ENCODE data around the gene COL28A1.
"Not testable (repeated sequence)": the region's sequence is repeated elsewhere in the genome, so short reads cannot be mapped to it uniquely, and the experiment has no call there.

Gene COL28A1

GRCh38 chr7:7479275-7479805 lies 56.3 kb downstream of the COL28A1 start:
- H3K27me3 ChIP-seq (replicated peaks; ENCODE audit: control insufficient read depth, insufficient read depth, low read length): no peaks in the 10 kb centered on the region
- TF ChIP-seq, protein P1, sequence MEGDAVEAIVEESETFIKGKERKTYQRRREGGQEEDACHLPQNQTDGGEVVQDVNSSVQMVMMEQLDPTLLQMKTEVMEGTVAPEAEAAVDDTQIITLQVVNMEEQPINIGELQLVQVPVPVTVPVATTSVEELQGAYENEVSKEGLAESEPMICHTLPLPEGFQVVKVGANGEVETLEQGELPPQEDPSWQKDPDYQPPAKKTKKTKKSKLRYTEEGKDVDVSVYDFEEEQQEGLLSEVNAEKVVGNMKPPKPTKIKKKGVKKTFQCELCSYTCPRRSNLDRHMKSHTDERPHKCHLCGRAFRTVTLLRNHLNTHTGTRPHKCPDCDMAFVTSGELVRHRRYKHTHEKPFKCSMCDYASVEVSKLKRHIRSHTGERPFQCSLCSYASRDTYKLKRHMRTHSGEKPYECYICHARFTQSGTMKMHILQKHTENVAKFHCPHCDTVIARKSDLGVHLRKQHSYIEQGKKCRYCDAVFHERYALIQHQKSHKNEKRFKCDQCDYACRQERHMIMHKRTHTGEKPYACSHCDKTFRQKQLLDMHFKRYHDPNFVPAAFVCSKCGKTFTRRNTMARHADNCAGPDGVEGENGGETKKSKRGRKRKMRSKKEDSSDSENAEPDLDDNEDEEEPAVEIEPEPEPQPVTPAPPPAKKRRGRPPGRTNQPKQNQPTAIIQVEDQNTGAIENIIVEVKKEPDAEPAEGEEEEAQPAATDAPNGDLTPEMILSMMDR (IDR thresholded peaks at IDR 0.05; ENCODE audit: insufficient read depth, low read length, poor library complexity, severe bottlenecking): no peak
- no peaks in the 10 kb centered on the region for H3K36me3 ChIP-seq (ENCODE audit: control insufficient read depth, insufficient read depth, low read length)
- no peak overlapping the region for H3K4me3 ChIP-seq (replicated peaks; ENCODE audit: low read depth, low read length)
- DNase-seq (ENCODE audit: extremely low read depth, insufficient read length): no peak

GRCh38 chr7:7478569-7478968 lies 57.1 kb downstream of the COL28A1 start:
- H3K36me3 ChIP-seq (ENCODE audit: control insufficient read depth, insufficient read depth, low read length): no peaks in the 10 kb centered on the region
- TF ChIP-seq, protein P1 (IDR thresholded peaks at IDR 0.05; ENCODE audit: insufficient read depth, low read length, poor library complexity, severe bottlenecking): no peak

DNA sequence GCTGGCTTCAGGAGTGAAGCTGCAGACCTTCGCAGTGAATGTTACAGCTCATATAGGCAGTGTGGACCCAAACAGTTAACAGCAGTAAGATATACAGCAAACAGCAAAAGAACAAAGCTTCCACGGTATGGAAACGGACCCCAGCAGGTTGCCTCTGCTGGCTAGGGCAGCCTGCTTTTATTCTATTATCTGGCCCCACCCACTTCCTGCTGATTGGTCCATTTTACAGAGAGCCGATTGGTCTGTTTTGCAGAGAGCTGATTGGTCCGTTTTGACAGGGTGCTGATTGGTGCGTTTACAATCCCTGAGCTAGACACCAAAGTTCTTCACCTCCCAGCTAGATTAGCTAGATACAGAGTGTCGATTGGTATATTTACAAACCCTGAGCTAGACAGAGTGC lies 58.0 kb downstream of the COL28A1 start:
- not testable (repeated sequence) for H3K4me3 ChIP-seq (replicated peaks; ENCODE audit: low read depth, low read length); H3K27me3 ChIP-seq (replicated peaks; ENCODE audit: control insufficient read depth, insufficient read depth, low read length); DNase-seq (ENCODE audit: extremely low read depth, insufficient read length); H3K36me3 ChIP-seq (ENCODE audit: control insufficient read depth, insufficient read depth, low read length)

More at GRCh38 chr7:7478569-7478968, 57.1 kb downstream of the COL28A1 start:
- no peak for DNase-seq (ENCODE audit: extremely low read depth, insufficient read length)
- Histone ChIP-seq H3K27me3 (replicated peaks; ENCODE audit: control insufficient read depth, insufficient read depth, low read length) (no peaks in the 10 kb centered on the region), H3K4me3 (replicated peaks; ENCODE audit: low read depth, low read length) (no peak overlapping the region)

GRCh38 chr7:7476381-7476780 lies 59.3 kb downstream of the COL28A1 start:
- TF ChIP-seq, protein P1 (IDR thresholded peaks at IDR 0.05; ENCODE audit: insufficient read depth, low read length, poor library complexity, severe bottlenecking): no peak
- Histone ChIP-seq H3K4me3 (replicated peaks; ENCODE audit: low read depth, low read length) (no peak overlapping the region), H3K36me3 (ENCODE audit: control insufficient read depth, insufficient read depth, low read length) (no peaks in the 10 kb centered on the region), H3K27me3 (replicated peaks; ENCODE audit: control insufficient read depth, insufficient read depth, low read length) (no peaks in the 10 kb centered on the region)
- no peak for DNase-seq (ENCODE audit: extremely low read depth, insufficient read length)

- Histone ChIP-seq H3K4me3 (replicated peaks; ENCODE audit: low read depth, low read length) (no peak overlapping the region), H3K27me3 (replicated peaks; ENCODE audit: control insufficient read depth, insufficient read depth, low read length) (no peaks in the 10 kb centered on the region), H3K36me3 (ENCODE audit: control insufficient read depth, insufficient read depth, low read length) (no peaks in the 10 kb centered on the region)
- DNase-seq (ENCODE audit: extremely low read depth, insufficient read length): no peak
- TF ChIP-seq, protein P1 (IDR thresholded peaks at IDR 0.05; ENCODE audit: insufficient read depth, low read length, poor library complexity, severe bottlenecking): no peak
Measured at GRCh38 chr7:7475601-7476000, 60.1 kb downstream of the COL28A1 start.

DNA sequence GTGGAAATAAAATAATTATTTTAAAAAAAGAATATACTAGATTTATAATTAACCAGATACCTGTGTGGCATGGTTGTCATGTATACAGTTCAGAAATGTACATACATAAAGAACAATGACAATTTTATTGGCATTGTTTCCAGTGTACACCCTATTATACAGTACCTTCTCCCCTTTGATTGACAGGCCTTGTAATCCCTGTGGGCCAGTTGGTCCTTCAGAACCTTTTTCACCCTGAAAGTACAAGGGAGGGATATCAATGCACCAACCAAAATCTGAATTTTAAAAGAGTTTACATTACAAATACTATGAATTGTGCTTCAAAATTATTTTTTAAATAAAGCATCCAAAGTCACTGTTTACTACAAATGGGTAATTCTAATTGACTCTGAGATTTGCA lies 61.2 kb downstream of the COL28A1 start:
- Histone ChIP-seq H3K4me3 (replicated peaks; ENCODE audit: low read depth, low read length) (no peak overlapping the region), H3K27me3 (replicated peaks; ENCODE audit: control insufficient read depth, insufficient read depth, low read length) (no peaks in the 10 kb centered on the region), H3K36me3 (ENCODE audit: control insufficient read depth, insufficient read depth, low read length) (no peaks in the 10 kb centered on the region)
- no peak for DNase-seq (ENCODE audit: extremely low read depth, insufficient read length)
- TF ChIP-seq, protein P1 (IDR thresholded peaks at IDR 0.05; ENCODE audit: insufficient read depth, low read length, poor library complexity, severe bottlenecking): no peak

- DNase-seq (ENCODE audit: extremely low read depth, insufficient read length); H3K27me3 ChIP-seq (replicated peaks; ENCODE audit: control insufficient read depth, insufficient read depth, low read length); H3K36me3 ChIP-seq (ENCODE audit: control insufficient read depth, insufficient read depth, low read length); H3K4me3 ChIP-seq (replicated peaks; ENCODE audit: low read depth, low read length): not testable (repeated sequence)
Measured at GRCh38 chr7:7464991-7465765, 70.5 kb downstream of the COL28A1 start.

Data from GM06990 (cell line).